ENCODE data around the gene LDLRAD1. TPM values are rescaled to one million over a fixed set of nuclear protein-coding genes. Genes with fewer than 3 reads are reported as not detected.
"Not testable (repeated sequence)": the region's sequence is repeated elsewhere in the genome, so short reads cannot be mapped to it uniquely, and the experiment has no call there.

LDLRAD1 gene, protein sequence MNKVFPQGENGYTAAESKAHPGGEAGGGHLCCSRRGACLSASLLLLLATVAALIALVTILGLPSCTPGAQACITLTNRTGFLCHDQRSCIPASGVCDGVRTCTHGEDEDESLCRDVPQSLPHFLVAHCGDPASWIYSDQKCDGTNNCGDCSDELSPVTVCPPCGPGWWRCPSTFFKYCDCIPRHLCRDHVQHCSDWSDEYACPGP
- total RNA-seq (not detected), polyA plus RNA-seq (not detected)
- long read RNA-seq, donor 1, result 0 reads
- long read RNA-seq, donor 2, result 0 reads
- long read RNA-seq, donor 3, result 0 reads
- long read RNA-seq, donor 4, result 0 reads

GRCh38 chr1:54017979-54018378 lies at the start of gene LDLRAD1:
Gene LDLRAD1 (minus strand): TSS chr1:54018186. CDS start chr1:54018112, 74 bp downstream.
- intact Hi-C loops (cut with DNase I), result no loop called here
- no peaks in the 10 kb centered on the region for H3K27me3 ChIP-seq (ENCODE audit: control insufficient read depth, insufficient read depth)
- no peaks in the 10 kb centered on the region for H3K9me3 ChIP-seq (ENCODE audit: control insufficient read depth, low read length)
- H3K4me1 ChIP-seq (ENCODE audit: control insufficient read depth, insufficient read depth, low read length), result no peaks in the 10 kb centered on the region
- no peak within 1 kb of the TSS for H3K4me3 ChIP-seq (ENCODE audit: low read length)
- DNase-seq, result no peak
- H3K27ac ChIP-seq (ENCODE audit: low read length), result no peak within 1 kb of the TSS
- WGBS, result 52% methylated on average over 6 of the region's 6 CpGs
- ATAC-seq, result no peak

- ATAC-seq (no peak), DNase-seq (no peak)
- no peak overlapping the region for H3K4me3 ChIP-seq (ENCODE audit: low read length)
- no peaks in the 10 kb centered on the region for H3K4me1 ChIP-seq (ENCODE audit: control insufficient read depth, insufficient read depth, low read length)
- 87% methylated on average over 5 of the region's 5 CpGs for WGBS
- no peaks in the 10 kb centered on the region for H3K9me3 ChIP-seq (ENCODE audit: control insufficient read depth, low read length)
- intact Hi-C loops (cut with DNase I), result loop anchor here in 1 of 4 donors (10.0 kb wide), 1 partner anchor 741 kb away; the partner anchor contains the start of gene TTC22
- H3K27ac ChIP-seq (ENCODE audit: low read length), result no peak overlapping the region
- H3K27me3 ChIP-seq (ENCODE audit: control insufficient read depth, insufficient read depth), result no peaks in the 10 kb centered on the region
These were observed 46.3 kb upstream of the LDLRAD1 start for GRCh38 chr1:54064299-54064698.

- intact Hi-C loops (cut with DNase I), result no loop called here
- no peak overlapping the region for H3K27ac ChIP-seq (ENCODE audit: low read length)
- H3K4me1 ChIP-seq (ENCODE audit: control insufficient read depth, insufficient read depth, low read length), result no peaks in the 10 kb centered on the region
- no peak for DNase-seq
- no peaks in the 10 kb centered on the region for H3K27me3 ChIP-seq (ENCODE audit: control insufficient read depth, insufficient read depth)
- H3K9me3 ChIP-seq (ENCODE audit: control insufficient read depth, low read length), result no peaks in the 10 kb centered on the region
- WGBS, result 54% methylated on average over 5 of the region's 5 CpGs
- ATAC-seq, result no peak
- H3K4me3 ChIP-seq (ENCODE audit: low read length), result peak overlapping the region; percentile 96
These were observed 36.4 kb upstream of the LDLRAD1 start for GRCh38 chr1:54054438-54054749.

GRCh38 chr1:54053745-54054437 lies 35.9 kb upstream of the LDLRAD1 start:
- intact Hi-C loops (cut with DNase I), result no loop called here
- ATAC-seq, result peak; percentile 0 to 5
- H3K9me3 ChIP-seq (ENCODE audit: control insufficient read depth, low read length), result no peaks in the 10 kb centered on the region

DNA sequence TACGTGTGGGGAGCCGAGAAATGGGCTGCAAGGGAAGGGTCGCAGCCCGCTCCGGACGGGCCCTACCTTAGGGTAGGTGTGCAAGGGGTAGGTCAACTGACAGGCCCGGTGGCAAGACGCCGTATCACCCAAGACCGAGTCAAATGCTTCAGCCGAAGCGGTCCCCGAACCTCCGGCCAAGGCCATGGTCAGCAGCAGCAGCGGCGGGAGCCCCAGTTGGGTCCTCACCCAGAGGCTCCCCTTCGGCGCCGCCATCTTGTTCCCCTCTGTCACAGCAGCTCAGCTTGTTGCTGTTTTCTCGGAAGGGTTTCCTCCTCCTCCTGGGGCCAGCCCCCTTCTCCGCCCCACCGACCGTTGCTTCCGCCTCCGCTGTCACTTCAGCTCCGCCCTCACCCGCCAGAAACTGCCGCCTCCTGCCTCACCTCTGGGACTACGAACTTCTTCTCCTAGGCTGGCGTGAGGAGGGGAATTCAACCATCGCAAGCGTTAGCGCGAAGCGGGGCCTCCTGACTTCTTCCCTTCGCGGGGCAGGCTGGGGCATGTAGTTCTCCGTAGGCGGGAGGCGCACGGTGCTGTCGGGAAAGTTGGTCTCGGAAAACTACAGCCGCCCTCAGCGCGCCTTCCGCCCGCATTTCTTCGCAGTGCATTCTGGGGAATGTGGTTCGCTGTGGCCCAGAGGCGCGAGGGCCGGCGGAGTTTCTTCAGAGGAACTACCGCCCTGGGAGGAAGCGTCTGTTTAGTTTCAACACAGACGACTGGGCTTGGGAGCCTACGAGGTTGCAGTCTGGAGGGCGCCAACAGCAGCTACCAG lies 35.2 kb upstream of the LDLRAD1 start, which contains the start of the genes TCEANC2 and TMEM59:
TSS of gene TCEANC2 (plus strand) at position 675 of the 811 bp plus-strand sequence. CDS start 815 bp downstream, outside the sequence.
TSS of gene TMEM59 (minus strand) at position 271 of the 811 bp plus-strand sequence. CDS start at position 255, 16 bp downstream.
- Histone ChIP-seq H3K27ac (ENCODE audit: low read length) (peak within 1 kb of the TSS; percentile 98), H3K9me3 (ENCODE audit: control insufficient read depth, low read length) (no peaks in the 10 kb centered on the region), H3K4me1 (ENCODE audit: control insufficient read depth, insufficient read depth, low read length) (peaks cover 2% of the 10 kb centered on the region), H3K27me3 (ENCODE audit: control insufficient read depth, insufficient read depth) (no peaks in the 10 kb centered on the region), H3K4me3 (ENCODE audit: low read length) (peak within 1 kb of the TSS; percentile 96)
- DNase-seq, result peak; percentile 98 to 99 (median 99)
- peak; percentile 98 to 99 for ATAC-seq
- under 1% methylated on average over 59 of the region's 59 CpGs for WGBS
- intact Hi-C loops (cut with DNase I), result no loop called here

More at GRCh38 chr1:54053745-54054437, 35.9 kb upstream of the LDLRAD1 start:
- no peak for DNase-seq
- WGBS, result 11% methylated on average over 21 of the region's 21 CpGs
- Histone ChIP-seq H3K27me3 (ENCODE audit: control insufficient read depth, insufficient read depth) (no peaks in the 10 kb centered on the region), H3K4me1 (ENCODE audit: control insufficient read depth, insufficient read depth, low read length) (peaks cover 2% of the 10 kb centered on the region), H3K4me3 (ENCODE audit: low read length) (peak overlapping the region; percentile 96), H3K27ac (ENCODE audit: low read length) (peak overlapping the region; percentile 68)

GRCh38 chr1:54052431-54052933 lies 34.5 kb upstream of the LDLRAD1 start:
- H3K27ac ChIP-seq (ENCODE audit: low read length), result peak overlapping the region; percentile 98
- H3K9me3 ChIP-seq (ENCODE audit: control insufficient read depth, low read length), result no peaks in the 10 kb centered on the region
- no peaks in the 10 kb centered on the region for H3K27me3 ChIP-seq (ENCODE audit: control insufficient read depth, insufficient read depth)
- H3K4me3 ChIP-seq (ENCODE audit: low read length), result peak overlapping the region; percentile 96
- DNase-seq (peak; percentile 18 to 55 (median 55)), ATAC-seq (peak; percentile 13 to 39)
- intact Hi-C loops (cut with DNase I), result no loop called here
- under 1% methylated on average over 23 of the region's 23 CpGs for WGBS
- peaks cover 2% of the 10 kb centered on the region for H3K4me1 ChIP-seq (ENCODE audit: control insufficient read depth, insufficient read depth, low read length)

DNA sequence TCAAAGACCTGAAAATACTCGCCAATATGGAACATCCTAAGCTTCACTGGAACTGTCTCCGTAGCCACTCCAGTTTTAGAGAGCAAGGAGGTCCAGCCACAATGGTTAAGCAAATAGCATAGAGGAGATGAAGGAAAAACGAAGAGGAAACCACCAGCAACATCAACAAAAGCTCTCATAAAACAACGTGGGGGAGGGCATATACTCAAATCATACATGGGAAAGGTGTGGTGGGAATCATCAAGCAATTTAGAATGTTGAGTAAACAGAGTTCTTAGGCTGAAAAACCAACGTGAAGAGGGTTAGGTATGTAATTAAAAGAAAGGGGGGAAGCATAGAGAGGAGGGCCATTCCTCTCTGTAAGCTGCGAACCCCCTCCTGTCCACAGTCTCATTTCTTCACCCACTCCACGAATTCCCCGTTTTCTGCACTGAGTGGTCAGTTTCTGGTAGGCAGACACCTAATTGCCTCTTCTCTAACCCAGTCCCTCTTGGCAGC lies 34.0 kb upstream of the LDLRAD1 start:
- peak overlapping the region; percentile 98 for H3K27ac ChIP-seq (ENCODE audit: low read length)
- H3K9me3 ChIP-seq (ENCODE audit: control insufficient read depth, low read length), result no peaks in the 10 kb centered on the region
- H3K4me3 ChIP-seq (ENCODE audit: low read length), result peak overlapping the region; percentile 96
- WGBS, result 3% methylated on average over 8 of the region's 8 CpGs
- peaks cover 2% of the 10 kb centered on the region for H3K4me1 ChIP-seq (ENCODE audit: control insufficient read depth, insufficient read depth, low read length)
- no peak for DNase-seq
- no peaks in the 10 kb centered on the region for H3K27me3 ChIP-seq (ENCODE audit: control insufficient read depth, insufficient read depth)
- no peak for ATAC-seq
- intact Hi-C loops (cut with DNase I), result no loop called here

DNA sequence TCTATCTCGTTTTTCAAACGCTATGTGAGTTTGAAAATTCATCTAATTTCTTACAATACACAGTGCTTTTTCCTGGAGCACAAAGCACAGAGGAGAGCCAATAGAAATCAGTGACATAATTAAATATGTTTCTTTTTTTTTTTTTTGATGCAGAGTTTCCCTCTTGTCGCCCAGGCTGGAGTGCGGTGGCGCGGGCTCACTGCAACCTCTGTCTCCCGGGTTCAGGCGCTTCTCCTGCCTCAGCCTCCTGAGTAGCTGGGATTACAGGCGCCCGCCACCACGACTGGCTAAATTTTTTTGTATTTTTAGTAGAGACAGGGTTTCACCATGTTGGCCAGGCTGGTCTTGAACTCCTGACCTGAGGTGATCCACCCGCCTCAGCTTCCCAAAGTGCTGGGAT lies 32.4 kb upstream of the LDLRAD1 start:
- DNase-seq; H3K27me3 ChIP-seq (ENCODE audit: control insufficient read depth, insufficient read depth); H3K4me1 ChIP-seq (ENCODE audit: control insufficient read depth, insufficient read depth, low read length); intact Hi-C loops (cut with DNase I); H3K9me3 ChIP-seq (ENCODE audit: control insufficient read depth, low read length); ATAC-seq; H3K4me3 ChIP-seq (ENCODE audit: low read length); H3K27ac ChIP-seq (ENCODE audit: low read length): not testable (repeated sequence)
- 97% methylated on average over 12 of the region's 12 CpGs for WGBS

- intact Hi-C loops (cut with DNase I), result no loop called here
- no peaks in the 10 kb centered on the region for H3K27me3 ChIP-seq (ENCODE audit: control insufficient read depth, insufficient read depth)
These were observed 29.7 kb upstream of the LDLRAD1 start for GRCh38 chr1:54047384-54048305.

More at GRCh38 chr1:54047384-54048305, 29.7 kb upstream of the LDLRAD1 start:
- H3K4me3 ChIP-seq (ENCODE audit: low read length), result no peak overlapping the region
- peaks cover 2% of the 10 kb centered on the region for H3K4me1 ChIP-seq (ENCODE audit: control insufficient read depth, insufficient read depth, low read length)
- 72% methylated on average over 5 of the region's 5 CpGs for WGBS
- no peak overlapping the region for H3K27ac ChIP-seq (ENCODE audit: low read length)
- no peaks in the 10 kb centered on the region for H3K9me3 ChIP-seq (ENCODE audit: control insufficient read depth, low read length)
- DNase-seq (no peak), ATAC-seq (no peak)

All from right cardiac atrium (tissue), 5 donors.